Hepatocyte (in vitro differentiated cells): ENCODE data around the gene STOML3. TPM values are rescaled to one million over a fixed set of nuclear protein-coding genes. Genes with fewer than 3 reads are reported as not detected.

Experiments
- DNase-seq: peaks from one replicate; pipeline ENCODE4 v3.0.0-alpha.2; 2016; ENCODE audit warnings: low spot score
- H2AFZ ChIP-seq: fragments of 200-600 bp; sonication (generic); 2 replicates; pipeline ENCODE4 v1.6.0; 2016; ENCODE audit warnings: antibody characterized with exemption, mild to moderate bottlenecking
- H3K27ac ChIP-seq: fragments of 200-600 bp; sonication (generic); 2 replicates; pipeline ENCODE4 v1.5.1; 2016; ENCODE audit warnings: mild to moderate bottlenecking
- H3K27me3 ChIP-seq: fragments of 200-600 bp; sonication (generic); 2 replicates; pipeline ENCODE4 v1.6.1; 2016
- H3K36me3 ChIP-seq: fragments of 200-600 bp; sonication (generic); replicated peaks from 2 replicates; pipeline ENCODE4 v1.5.1; 2016; ENCODE audit warnings: low read depth; ENCODE audit not compliant: insufficient read depth
- H3K4me1 ChIP-seq: fragments of 200-600 bp; sonication (generic); 2 replicates; pipeline ENCODE4 v1.5.1; 2016; ENCODE audit warnings: mild to moderate bottlenecking, moderate library complexity; ENCODE audit not compliant: insufficient read depth
- H3K4me2 ChIP-seq: fragments of 200-600 bp; sonication (generic); 2 replicates; pipeline ENCODE4 v1.6.0; 2016
- H3K4me3 ChIP-seq: fragments of 200-600 bp; sonication (generic); 2 replicates; pipeline ENCODE4 v1.5.1; 2016; ENCODE audit warnings: mild to moderate bottlenecking
- H3K79me2 ChIP-seq: fragments of 200-600 bp; sonication (generic); 2 replicates; pipeline ENCODE4 v1.6.0; 2017; ENCODE audit warnings: mild to moderate bottlenecking
- H3K9me2 ChIP-seq: fragments of 200-600 bp; sonication (generic); replicated peaks from 2 replicates; pipeline ENCODE4 v1.6.0; 2017; ENCODE audit warnings: mild to moderate bottlenecking; ENCODE audit not compliant: insufficient read depth
- H3K9me3 ChIP-seq: fragments of 200-600 bp; sonication (generic); 2 replicates; pipeline ENCODE4 v1.5.1; 2016; ENCODE audit warnings: low read depth, mild to moderate bottlenecking
- H4K20me1 ChIP-seq: fragments of 200-600 bp; sonication (generic); 2 replicates; pipeline ENCODE4 v1.6.0; 2016; ENCODE audit warnings: mild to moderate bottlenecking; ENCODE audit not compliant: insufficient read depth, poor library complexity, severe bottlenecking
- EZH2 ChIP-seq: fragments of 200-600 bp; sonication (generic); IDR thresholded peaks from 2 replicates; pipeline ENCODE4 v1.6.1; 2016; ENCODE audit warnings: antibody characterized with exemption, mild to moderate bottlenecking, borderline replicate concordance
- EZH2phosphoT487 ChIP-seq: fragments of 200-600 bp; sonication (generic); IDR thresholded peaks from one replicate; pipeline ENCODE4 v1.6.1; 2018; ENCODE audit warnings: antibody characterized with exemption, mild to moderate bottlenecking, low read depth, moderate library complexity; ENCODE audit not compliant: unreplicated experiment, severe bottlenecking
- WGBS: methylation state at CpG from one replicate; pipeline ENCODE4 v1.1.6; 2016; ENCODE audit warnings: low lambda C conversion rate; ENCODE audit errors: missing lambda C conversion rate; 5-methylcytosine and 5-hydroxymethylcytosine counted together
- polyA plus RNA-seq: library from polyadenylated mRNA; unstranded; fragments of >200 nt; fragmentation: Nextera tagmentation; extraction: Ambion mirVana; gene quantifications from 2 replicates; pipeline ENCODE4 v1.2.1, GENCODE V29; 2016
- total RNA-seq: library from RNA; depleted of rRNA; stranded (reverse); fragments of >200 nt; gene quantifications from 2 replicates; pipeline ENCODE4 v1.2.3, GENCODE V29; 2014
- TF ChIP-seq, protein P1 (sequence below): fragments of 200-600 bp; sonication (generic); IDR thresholded peaks from 2 replicates; pipeline ENCODE4 v1.5.1; 2016; ENCODE audit warnings: antibody characterized with exemption, mild to moderate bottlenecking; ENCODE audit not compliant: poor library complexity

Gene STOML3
- total and polyA plus RNA-seq, 2 experiments from 2014 or later, result not detected

DNA sequence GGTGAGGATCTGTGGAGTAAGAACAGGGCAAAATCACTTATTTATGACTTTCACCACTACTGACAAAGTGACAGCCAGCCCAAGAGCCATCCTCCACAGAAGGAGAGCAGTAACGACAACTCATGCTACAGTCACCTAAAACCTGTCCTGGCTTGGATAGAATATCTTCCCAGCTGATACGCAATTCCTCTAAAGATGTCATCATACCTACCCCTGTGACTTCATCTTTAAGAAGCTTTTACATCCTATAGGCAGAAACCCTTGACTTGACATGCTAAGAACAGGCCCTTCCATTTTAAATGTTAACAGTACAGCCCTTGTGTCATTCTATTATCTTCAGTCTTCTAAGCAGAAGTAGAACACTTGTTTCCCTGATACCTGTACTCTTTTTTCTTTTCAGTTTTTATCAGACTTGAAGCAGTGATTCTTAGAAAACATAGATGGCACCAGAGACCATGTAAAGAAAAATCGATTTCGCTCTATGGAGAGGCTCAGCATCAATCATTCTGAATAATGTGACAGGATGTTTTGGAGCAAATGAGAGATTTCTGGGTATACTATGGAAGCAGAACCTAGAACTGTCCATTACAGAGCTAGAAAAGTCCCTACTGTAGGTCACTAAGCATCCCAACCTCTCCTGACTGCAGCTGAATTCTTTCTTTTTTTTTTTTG is 20.1 kb downstream of the STOML3 start:
- H4K20me1 ChIP-seq, result no peaks in the 10 kb centered on the region
- no peak overlapping the region for H3K4me2 ChIP-seq
- no peak for DNase-seq
- H3K36me3 ChIP-seq, result no peaks in the 10 kb centered on the region
- no peak overlapping the region for H2AFZ ChIP-seq
- WGBS, result 92% methylated on average over 4 of the region's 4 CpGs
- TF ChIP-seq, protein P1, sequence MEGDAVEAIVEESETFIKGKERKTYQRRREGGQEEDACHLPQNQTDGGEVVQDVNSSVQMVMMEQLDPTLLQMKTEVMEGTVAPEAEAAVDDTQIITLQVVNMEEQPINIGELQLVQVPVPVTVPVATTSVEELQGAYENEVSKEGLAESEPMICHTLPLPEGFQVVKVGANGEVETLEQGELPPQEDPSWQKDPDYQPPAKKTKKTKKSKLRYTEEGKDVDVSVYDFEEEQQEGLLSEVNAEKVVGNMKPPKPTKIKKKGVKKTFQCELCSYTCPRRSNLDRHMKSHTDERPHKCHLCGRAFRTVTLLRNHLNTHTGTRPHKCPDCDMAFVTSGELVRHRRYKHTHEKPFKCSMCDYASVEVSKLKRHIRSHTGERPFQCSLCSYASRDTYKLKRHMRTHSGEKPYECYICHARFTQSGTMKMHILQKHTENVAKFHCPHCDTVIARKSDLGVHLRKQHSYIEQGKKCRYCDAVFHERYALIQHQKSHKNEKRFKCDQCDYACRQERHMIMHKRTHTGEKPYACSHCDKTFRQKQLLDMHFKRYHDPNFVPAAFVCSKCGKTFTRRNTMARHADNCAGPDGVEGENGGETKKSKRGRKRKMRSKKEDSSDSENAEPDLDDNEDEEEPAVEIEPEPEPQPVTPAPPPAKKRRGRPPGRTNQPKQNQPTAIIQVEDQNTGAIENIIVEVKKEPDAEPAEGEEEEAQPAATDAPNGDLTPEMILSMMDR, result peak; percentile 26
- TF ChIP-seq EZH2 (no peak), EZH2phosphoT487 (no peak)
- no peaks in the 10 kb centered on the region for H3K27me3 ChIP-seq
- no peaks in the 10 kb centered on the region for H3K4me1 ChIP-seq
- no peak overlapping the region for H3K4me3 ChIP-seq
- H3K79me2 ChIP-seq, result no peaks in the 10 kb centered on the region
- no peak overlapping the region for H3K27ac ChIP-seq
- H3K9me3 ChIP-seq, result no peaks in the 10 kb centered on the region
- no peaks in the 10 kb centered on the region for H3K9me2 ChIP-seq

DNA sequence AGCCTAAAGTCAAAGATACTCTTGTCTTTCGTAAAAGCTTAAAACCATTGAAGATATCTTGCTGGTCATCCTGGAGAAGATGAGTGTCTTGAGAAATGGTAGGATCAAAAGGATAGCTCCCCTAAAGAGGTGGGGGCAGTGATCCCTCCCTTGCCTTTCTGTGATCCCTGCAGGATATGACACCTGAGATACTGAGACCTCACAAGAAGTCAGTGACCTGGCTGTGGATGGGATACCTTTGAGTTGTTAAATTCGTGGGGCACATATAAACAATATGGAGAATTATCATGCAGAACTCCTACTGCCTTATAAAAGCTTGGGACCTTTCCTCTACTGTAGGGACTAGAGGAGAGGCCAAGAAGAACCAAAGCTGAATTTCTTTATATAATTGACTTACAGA is 21.4 kb downstream of the STOML3 start:
- H3K4me2 ChIP-seq, result no peak overlapping the region
- H3K27me3 ChIP-seq, result no peaks in the 10 kb centered on the region
- no peaks in the 10 kb centered on the region for H3K36me3 ChIP-seq
- H3K4me3 ChIP-seq, result no peak overlapping the region
- no peak overlapping the region for H3K27ac ChIP-seq
- H3K9me3 ChIP-seq, result no peaks in the 10 kb centered on the region
- DNase-seq, result no peak
- no peaks in the 10 kb centered on the region for H3K4me1 ChIP-seq
- H3K79me2 ChIP-seq, result no peaks in the 10 kb centered on the region
- H4K20me1 ChIP-seq, result no peaks in the 10 kb centered on the region
- TF ChIP-seq EZH2 (no peak), EZH2phosphoT487 (no peak)
- TF ChIP-seq, protein P1, result no peak
- WGBS, result 46% methylated on average over 2 of the region's 2 CpGs
- no peak overlapping the region for H2AFZ ChIP-seq
- no peaks in the 10 kb centered on the region for H3K9me2 ChIP-seq

DNA sequence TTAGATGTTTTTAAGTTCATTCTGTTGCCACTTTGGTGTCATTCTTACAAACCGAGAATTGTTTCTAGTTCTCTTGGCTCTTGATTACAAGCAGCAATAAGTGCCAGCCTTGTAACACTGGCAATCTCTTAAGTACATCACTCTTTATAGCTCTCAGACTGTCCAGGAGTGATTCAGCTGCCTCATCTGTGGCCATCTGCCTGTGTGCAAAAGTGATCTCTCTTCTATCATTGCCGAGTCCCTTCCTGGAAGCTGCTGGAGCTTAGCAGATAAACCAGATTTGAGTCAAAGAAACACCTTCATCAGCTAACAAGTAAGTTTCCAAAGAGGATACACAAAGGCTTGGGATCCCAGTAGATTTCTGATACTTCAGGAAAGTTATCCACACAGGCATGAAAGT is 23.2 kb downstream of the STOML3 start:
- Histone ChIP-seq H3K4me2 (no peak overlapping the region), H3K79me2 (no peaks in the 10 kb centered on the region), H3K27ac (no peak overlapping the region), H4K20me1 (no peaks in the 10 kb centered on the region), H2AFZ (no peak overlapping the region), H3K36me3 (no peaks in the 10 kb centered on the region), H3K27me3 (no peaks in the 10 kb centered on the region), H3K9me3 (no peaks in the 10 kb centered on the region), H3K9me2 (no peaks in the 10 kb centered on the region), H3K4me3 (no peak overlapping the region), H3K4me1 (no peaks in the 10 kb centered on the region)
- 58% methylated on average over 2 of the region's 2 CpGs for WGBS
- no peak for DNase-seq
- TF ChIP-seq EZH2phosphoT487, result no peak
- TF ChIP-seq, protein P1, result no peak
